ENCODE data around the gene HNF4A. TPM values are rescaled to one million over a fixed set of nuclear protein-coding genes. Genes with fewer than 3 reads are reported as not detected.
A peak's percentile ranks its signal among the peaks of the same experiment; 100 is the strongest.

The HNF4A gene
- total and polyA plus RNA-seq, 2 of the 13 experiments (the other 11 are each of a cell fraction or from before 2014, with no cell fraction given) = 80.9 to 169 TPM

GRCh38 chr20:44348168-44348659 is 7.3 kb upstream of the HNF4A start:
- Histone ChIP-seq H3K79me2 (ENCODE audit: insufficient read depth, low read length) (no peaks in the 10 kb centered on the region), H3K4me2 (ENCODE audit: low read depth, low read length) (no peak overlapping the region), H3K27ac (ENCODE audit: extremely low read length, insufficient read depth, low read length) (no peak overlapping the region), H4K20me1 (ENCODE audit: insufficient read depth, low read length) (no peaks in the 10 kb centered on the region), H3K9ac (ENCODE audit: insufficient read depth, low read depth, low read length) (no peak overlapping the region), H3K36me3 (replicated peaks in 1 of 2; ENCODE audit: control insufficient read depth in 1 of 2, insufficient read depth in 2 of 2, low read length in 2 of 2) (no peaks in the 10 kb centered on the region), H3K4me1 (ENCODE audit: insufficient read depth, low read length) (peaks cover 54% of the 10 kb centered on the region), H2AFZ (ENCODE audit: low read length) (no peak overlapping the region), H3K27me3 (ENCODE audit: control insufficient read depth in 1 of 2, insufficient read depth in 2 of 2, low read length in 2 of 2) (no peaks in the 10 kb centered on the region), H3K4me3 (replicated peaks in 1 of 3; ENCODE audit: insufficient read depth in 1 of 3, low read depth in 2 of 3, low read length in 3 of 3) (no peak overlapping the region), H3K9me3 (ENCODE audit: low read length) (no peaks in the 10 kb centered on the region)
- in situ Hi-C loops (cut with HindIII; ENCODE audit: extremely low pct_ligation_motif_present, low pct_unique_long_range_greater_than_20kb) (no loop called here), intact Hi-C loops (cut with micrococcal nuclease; ENCODE audit: unreplicated experiment) (no loop called here)
- DNase-seq (ENCODE audit: low spot score) (no peak), ATAC-seq (no peak), FAIRE-seq (no peak)
- POLR2A ChIA-PET = no interaction called here
- CTCF ChIA-PET (ENCODE audit: low intra/inter-chr PET ratio, low total read pairs) = no interaction called here
- BruUV-seq (replicated peaks) = no TSS peak
- WGBS (ENCODE audit: low lambda C conversion rate) = 96% methylated on average over 4 of the region's 4 CpGs
- TF ChIP-seq BCL6 (CRISPR knock-in tag; IDR thresholded peaks at IDR 0.05) = no peak
- no peak for TF ChIP-seq CAMTA2 (CRISPR knock-in tag; IDR thresholded peaks at IDR 0.05; ENCODE audit: borderline replicate concordance)
- TF ChIP-seq ZNF367 (CRISPR knock-in tag; IDR thresholded peaks at IDR 0.05; ENCODE audit: borderline replicate concordance) = no peak
- no peak for TF ChIP-seq ZNF431 (CRISPR knock-in tag; IDR thresholded peaks at IDR 0.05; ENCODE audit: borderline replicate concordance, low read depth)
- peak; percentile 51 for TF ChIP-seq ZNF629 (CRISPR knock-in tag; conservative IDR thresholded peaks at IDR 0.05)
- TF ChIP-seq ERF (CRISPR knock-in tag; IDR thresholded peaks at IDR 0.05) = no peak
- no peak for TF ChIP-seq ZNF557 (CRISPR knock-in tag; IDR thresholded peaks at IDR 0.05)
- TF ChIP-seq ZHX2 (IDR thresholded peaks at IDR 0.05; ENCODE audit: low read depth) = no peak
- TF ChIP-seq ZHX2 (CRISPR knock-in tag; IDR thresholded peaks at IDR 0.05; ENCODE audit: borderline replicate concordance) = no peak
- TF ChIP-seq ZMYM4 (CRISPR knock-in tag; IDR thresholded peaks at IDR 0.05) = no peak
- TF ChIP-seq ZFY (CRISPR knock-in tag; IDR thresholded peaks at IDR 0.05) = 0 out of 2 replicates have a peak, but pooled peaks have one; percentile 3
- TF ChIP-seq MZF1 (CRISPR knock-in tag; IDR thresholded peaks at IDR 0.05; ENCODE audit: borderline replicate concordance) = no peak
- no peak for TF ChIP-seq ZFP36 (IDR thresholded peaks at IDR 0.05; ENCODE audit: borderline replicate concordance, low read depth, low read length, partially characterized antibody)
- TF ChIP-seq ARNT (IDR thresholded peaks at IDR 0.05) = no peak
- peak; percentile 57 for TF ChIP-seq HNRNPK (IDR thresholded peaks at IDR 0.05; ENCODE audit: low read depth, low read length, poor library complexity, severe bottlenecking)
- peak; percentile 24; the same call in 1 of the 2 replicates for TF ChIP-seq FOXK2 (IDR thresholded peaks at IDR 0.05)
- no peak for TF ChIP-seq RNF2 (conservative IDR thresholded peaks at IDR 0.05; ENCODE audit: low read depth)
- peak; percentile 98 for TF ChIP-seq PCBP2 (optimal IDR thresholded peaks at IDR 0.05; ENCODE audit: low read depth, low read length, poor library complexity, severe bottlenecking)
- TF ChIP-seq TRIM22 (IDR thresholded peaks at IDR 0.05) = no peak
- no peak for TF ChIP-seq CCAR2 (optimal IDR thresholded peaks at IDR 0.05; ENCODE audit: low read depth, low read length)
- TF ChIP-seq RCOR2 (CRISPR knock-in tag; IDR thresholded peaks at IDR 0.05) = no peak
